HL-60 (cell line): ENCODE measurements around the gene UNC93A.
"Not testable (repeated sequence)": the region's sequence is repeated elsewhere in the genome, so short reads cannot be mapped to it uniquely, and the experiment has no call there.

Experiments
- DNase-seq, 2 experiments: peaks; one replicate each; pipeline ENCODE4 v3.0.0-alpha.2; 2010 to 2020; ENCODE audit warnings: low read depth in 1 of 2, low spot score in 1 of 2
- H3K27ac ChIP-seq: fragments of 250-450 bp; sonication (Bioruptor Pico); replicated peaks from 2 replicates; pipeline ENCODE4 v1.5.1; 2020; ENCODE audit warnings: mild to moderate bottlenecking, moderate library complexity
- H3K27me3 ChIP-seq: fragments of 250-450 bp; sonication (Bioruptor Pico); 2 replicates; pipeline ENCODE4 v1.5.1; 2021; ENCODE audit warnings: mild to moderate bottlenecking, moderate library complexity; ENCODE audit not compliant: insufficient read depth, poor library complexity, severe bottlenecking
- H3K4me3 ChIP-seq: replicated peaks from 2 replicates; pipeline ENCODE4 v1.5.1; 2011; ENCODE audit warnings: mild to moderate bottlenecking, control low read depth, low read length; ENCODE audit not compliant: insufficient read depth
- CTCF ChIP-seq: IDR thresholded peaks from one replicate; pipeline ENCODE4 v1.5.1; 2011; ENCODE audit warnings: low read length, control low read depth, inconsistent platforms; ENCODE audit not compliant: insufficient read depth
- GABPA ChIP-seq: IDR thresholded peaks from 2 replicates; pipeline ENCODE4 v1.6.1; 2012; ENCODE audit warnings: low read depth
- POLR2AphosphoS5 ChIP-seq: IDR thresholded peaks from 2 replicates; pipeline ENCODE4 v1.6.1; 2012; ENCODE audit warnings: low read depth
- SPI1 ChIP-seq: IDR thresholded peaks from 2 replicates; pipeline ENCODE4 v1.6.1; 2012; ENCODE audit warnings: low read depth, mild to moderate bottlenecking, borderline replicate concordance
- TF ChIP-seq, protein P1 (sequence below): IDR thresholded peaks from 2 replicates; pipeline ENCODE4 v1.6.1; 2012; ENCODE audit warnings: low read depth; ENCODE audit not compliant: insufficient replicate concordance

Gene UNC93A

GRCh38 chr6:167288591-167289225, 2.4 kb upstream of the UNC93A start:
- TF ChIP-seq CTCF, result peak; percentile 8
- peak in 1 of 2 experiments; percentile 16 for DNase-seq

DNA sequence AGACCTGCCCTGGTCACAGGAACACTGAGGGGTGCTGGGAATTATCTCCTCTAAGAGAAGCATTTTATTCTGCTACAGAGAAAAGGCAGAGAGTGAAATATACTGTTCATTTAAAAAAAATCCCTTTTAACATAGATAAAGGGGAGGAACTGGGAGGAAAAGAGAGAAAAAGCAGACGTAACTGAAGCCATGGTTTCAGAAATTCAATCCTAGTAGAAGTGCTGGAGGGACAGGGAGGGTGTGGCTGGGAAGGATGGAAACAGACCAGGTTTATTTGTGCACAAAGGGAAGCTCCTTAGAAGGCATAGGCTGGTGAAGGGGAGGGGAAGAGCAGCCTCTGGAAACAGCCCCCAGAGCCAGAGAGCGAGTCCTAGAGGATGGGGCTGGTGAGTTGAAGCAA, 1.8 kb upstream of the UNC93A start:
- DNase-seq, H3K27ac ChIP-seq, H3K27me3 ChIP-seq, H3K4me3 ChIP-seq: not testable (repeated sequence)

More at GRCh38 chr6:167288591-167289225, 2.4 kb upstream of the UNC93A start:
- H3K27ac ChIP-seq, H3K27me3 ChIP-seq, H3K4me3 ChIP-seq: not testable (repeated sequence)

DNA sequence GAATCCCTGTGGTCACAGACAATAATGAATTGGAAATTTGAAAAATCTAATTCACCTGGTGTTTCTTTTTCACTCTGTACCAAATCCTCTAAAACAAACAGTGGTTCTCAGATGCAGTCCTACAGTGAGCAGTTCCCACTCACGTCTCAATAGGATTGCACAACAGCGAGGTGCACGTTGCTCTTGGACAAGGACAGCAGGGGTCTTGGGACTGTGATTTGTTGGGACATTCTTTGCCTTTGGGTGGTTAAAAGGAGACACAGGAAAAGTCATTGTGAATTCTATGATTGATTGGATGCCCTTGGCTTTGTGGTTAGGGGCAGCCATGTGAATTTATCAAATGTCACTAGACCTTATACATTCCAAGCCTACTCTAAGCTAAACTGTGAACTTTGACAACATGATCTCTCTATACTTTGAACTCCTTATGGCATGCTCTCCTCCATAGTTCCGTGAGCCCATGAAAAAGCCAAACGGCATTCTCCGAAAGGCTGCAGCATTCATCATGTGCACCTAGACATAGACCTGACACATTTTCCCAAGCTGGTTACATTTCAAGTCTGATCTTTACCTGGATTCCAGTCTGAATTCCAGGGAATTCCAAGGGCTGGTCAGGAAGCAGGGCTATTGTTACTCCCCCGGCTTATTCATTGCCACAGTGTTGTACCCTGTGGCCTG, 647 bp downstream of the UNC93A start:
- TF ChIP-seq CTCF, result no peak
- TF ChIP-seq POLR2AphosphoS5, result no peak
- TF ChIP-seq GABPA, result no peak
- TF ChIP-seq, protein P1, sequence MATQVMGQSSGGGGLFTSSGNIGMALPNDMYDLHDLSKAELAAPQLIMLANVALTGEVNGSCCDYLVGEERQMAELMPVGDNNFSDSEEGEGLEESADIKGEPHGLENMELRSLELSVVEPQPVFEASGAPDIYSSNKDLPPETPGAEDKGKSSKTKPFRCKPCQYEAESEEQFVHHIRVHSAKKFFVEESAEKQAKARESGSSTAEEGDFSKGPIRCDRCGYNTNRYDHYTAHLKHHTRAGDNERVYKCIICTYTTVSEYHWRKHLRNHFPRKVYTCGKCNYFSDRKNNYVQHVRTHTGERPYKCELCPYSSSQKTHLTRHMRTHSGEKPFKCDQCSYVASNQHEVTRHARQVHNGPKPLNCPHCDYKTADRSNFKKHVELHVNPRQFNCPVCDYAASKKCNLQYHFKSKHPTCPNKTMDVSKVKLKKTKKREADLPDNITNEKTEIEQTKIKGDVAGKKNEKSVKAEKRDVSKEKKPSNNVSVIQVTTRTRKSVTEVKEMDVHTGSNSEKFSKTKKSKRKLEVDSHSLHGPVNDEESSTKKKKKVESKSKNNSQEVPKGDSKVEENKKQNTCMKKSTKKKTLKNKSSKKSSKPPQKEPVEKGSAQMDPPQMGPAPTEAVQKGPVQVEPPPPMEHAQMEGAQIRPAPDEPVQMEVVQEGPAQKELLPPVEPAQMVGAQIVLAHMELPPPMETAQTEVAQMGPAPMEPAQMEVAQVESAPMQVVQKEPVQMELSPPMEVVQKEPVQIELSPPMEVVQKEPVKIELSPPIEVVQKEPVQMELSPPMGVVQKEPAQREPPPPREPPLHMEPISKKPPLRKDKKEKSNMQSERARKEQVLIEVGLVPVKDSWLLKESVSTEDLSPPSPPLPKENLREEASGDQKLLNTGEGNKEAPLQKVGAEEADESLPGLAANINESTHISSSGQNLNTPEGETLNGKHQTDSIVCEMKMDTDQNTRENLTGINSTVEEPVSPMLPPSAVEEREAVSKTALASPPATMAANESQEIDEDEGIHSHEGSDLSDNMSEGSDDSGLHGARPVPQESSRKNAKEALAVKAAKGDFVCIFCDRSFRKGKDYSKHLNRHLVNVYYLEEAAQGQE, result no peak
- no peak for TF ChIP-seq SPI1
- H3K4me3 ChIP-seq, result no peak overlapping the region
- peaks cover 4% of the 10 kb centered on the region for H3K27me3 ChIP-seq
- H3K27ac ChIP-seq, result no peak overlapping the region
- DNase-seq, result no peak

GRCh38 chr6:167292301-167293087, 1.4 kb downstream of the UNC93A start:
- Histone ChIP-seq H3K27me3 (peaks cover 4% of the 10 kb centered on the region), H3K4me3 (no peak overlapping the region)
- TF ChIP-seq CTCF (no peak), POLR2AphosphoS5 (no peak), SPI1 (no peak), GABPA (no peak)
- TF ChIP-seq, protein P1, result no peak

More at GRCh38 chr6:167292301-167293087, 1.4 kb downstream of the UNC93A start:
- no peak for DNase-seq
- no peak overlapping the region for H3K27ac ChIP-seq
